Measurements from ENCODE around the gene CKLF.
A peak's percentile ranks its signal among the peaks of the same experiment; 100 is the strongest.
"Not testable (repeated sequence)": the region's sequence is repeated elsewhere in the genome, so short reads cannot be mapped to it uniquely, and the experiment has no call there.

Gene CKLF

GRCh38 chr16:66588981-66589713 is 36.8 kb downstream of the CKLF start:
- H3K4me3 ChIP-seq (ENCODE audit: low read depth, low read length), result no peak overlapping the region
- no peak for DNase-seq (ENCODE audit: low read depth, low spot score)
- in situ Hi-C loops (cut with HindIII; ENCODE audit: low sequenced_read_pairs), result no loop called here
- peak; percentile 74 for TF ChIP-seq CTCF (IDR thresholded peaks at IDR 0.05; ENCODE audit: low read depth, low read length)

- in situ Hi-C loops (cut with HindIII; ENCODE audit: low sequenced_read_pairs), result no loop called here
- no peak for TF ChIP-seq CTCF (IDR thresholded peaks at IDR 0.05; ENCODE audit: low read depth, low read length)
- H3K4me3 ChIP-seq (ENCODE audit: low read depth, low read length), result no peak overlapping the region
- no peak for DNase-seq (ENCODE audit: low read depth, low spot score)
Observed at GRCh38 chr16:66590322-66590721, 37.9 kb downstream of the CKLF start.

- in situ Hi-C loops (cut with HindIII; ENCODE audit: low sequenced_read_pairs), result no loop called here
- no peak overlapping the region for H3K4me3 ChIP-seq (ENCODE audit: low read depth, low read length)
- no peak for TF ChIP-seq CTCF (IDR thresholded peaks at IDR 0.05; ENCODE audit: low read depth, low read length)
- DNase-seq (ENCODE audit: low read depth, low spot score), result no peak
Observed at GRCh38 chr16:66591018-66591417, 38.6 kb downstream of the CKLF start.

GRCh38 chr16:66592241-66592640 is 39.9 kb downstream of the CKLF start:
- TF ChIP-seq CTCF (IDR thresholded peaks at IDR 0.05; ENCODE audit: low read depth, low read length), result no peak
- no peak overlapping the region for H3K4me3 ChIP-seq (ENCODE audit: low read depth, low read length)
- in situ Hi-C loops (cut with HindIII; ENCODE audit: low sequenced_read_pairs), result no loop called here
- DNase-seq (ENCODE audit: low read depth, low spot score), result no peak

GRCh38 chr16:66592814-66593213 is 40.4 kb downstream of the CKLF start:
- no peak for TF ChIP-seq CTCF (IDR thresholded peaks at IDR 0.05; ENCODE audit: low read depth, low read length)
- no peak for DNase-seq (ENCODE audit: low read depth, low spot score)
- H3K4me3 ChIP-seq (ENCODE audit: low read depth, low read length), result no peak overlapping the region
- in situ Hi-C loops (cut with HindIII; ENCODE audit: low sequenced_read_pairs), result no loop called here

GRCh38 chr16:66594739-66595138 is 42.4 kb downstream of the CKLF start:
- no peak for TF ChIP-seq CTCF (IDR thresholded peaks at IDR 0.05; ENCODE audit: low read depth, low read length)

GRCh38 chr16:66596559-66596958 is 44.2 kb downstream of the CKLF start:
- H3K4me3 ChIP-seq (ENCODE audit: low read depth, low read length); in situ Hi-C loops (cut with HindIII; ENCODE audit: low sequenced_read_pairs); DNase-seq (ENCODE audit: low read depth, low spot score): not testable (repeated sequence)

More at GRCh38 chr16:66594739-66595138, 42.4 kb downstream of the CKLF start:
- in situ Hi-C loops (cut with HindIII; ENCODE audit: low sequenced_read_pairs), result no loop called here
- DNase-seq (ENCODE audit: low read depth, low spot score), result no peak
- no peak overlapping the region for H3K4me3 ChIP-seq (ENCODE audit: low read depth, low read length)

Measured in astrocyte of the spinal cord (primary cell).